IPS-20b (cell line): ENCODE measurements around the gene MYO10.
"Not testable (repeated sequence)": the region's sequence is repeated elsewhere in the genome, so short reads cannot be mapped to it uniquely, and the experiment has no call there.

Experiments used
- H3K27ac ChIP-seq: one replicate; pipeline ENCODE4 v1.5.1; 2013; ENCODE audit warnings: low read length
- H3K27me3 ChIP-seq: 2 replicates; pipeline ENCODE4 v1.6.1; 2013; ENCODE audit warnings: mild to moderate bottlenecking, low read length, inconsistent platforms; ENCODE audit not compliant: insufficient read depth
- H3K36me3 ChIP-seq: 2 replicates; pipeline ENCODE4 v1.6.1; 2013; ENCODE audit warnings: low read depth, mild to moderate bottlenecking, inconsistent platforms, low read length, moderate library complexity; ENCODE audit not compliant: insufficient read depth
- H3K4me1 ChIP-seq: 2 replicates; pipeline ENCODE4 v1.6.1; 2013; ENCODE audit warnings: mild to moderate bottlenecking, control low read depth, inconsistent platforms, low read length, moderate library complexity; ENCODE audit not compliant: insufficient read depth
- H3K4me3 ChIP-seq: 2 replicates; pipeline ENCODE4 v1.5.1; 2013; ENCODE audit warnings: mild to moderate bottlenecking, low read length, inconsistent platforms
- H3K9ac ChIP-seq: 2 replicates; pipeline ENCODE4 v1.6.1; 2013; ENCODE audit warnings: low read depth, mild to moderate bottlenecking, inconsistent platforms, low read length, moderate library complexity
- H3K9me3 ChIP-seq: 2 replicates; pipeline ENCODE4 v1.6.1; 2013; ENCODE audit warnings: mild to moderate bottlenecking, low read depth, low read length, inconsistent platforms; ENCODE audit not compliant: insufficient read depth

MYO10 gene

DNA sequence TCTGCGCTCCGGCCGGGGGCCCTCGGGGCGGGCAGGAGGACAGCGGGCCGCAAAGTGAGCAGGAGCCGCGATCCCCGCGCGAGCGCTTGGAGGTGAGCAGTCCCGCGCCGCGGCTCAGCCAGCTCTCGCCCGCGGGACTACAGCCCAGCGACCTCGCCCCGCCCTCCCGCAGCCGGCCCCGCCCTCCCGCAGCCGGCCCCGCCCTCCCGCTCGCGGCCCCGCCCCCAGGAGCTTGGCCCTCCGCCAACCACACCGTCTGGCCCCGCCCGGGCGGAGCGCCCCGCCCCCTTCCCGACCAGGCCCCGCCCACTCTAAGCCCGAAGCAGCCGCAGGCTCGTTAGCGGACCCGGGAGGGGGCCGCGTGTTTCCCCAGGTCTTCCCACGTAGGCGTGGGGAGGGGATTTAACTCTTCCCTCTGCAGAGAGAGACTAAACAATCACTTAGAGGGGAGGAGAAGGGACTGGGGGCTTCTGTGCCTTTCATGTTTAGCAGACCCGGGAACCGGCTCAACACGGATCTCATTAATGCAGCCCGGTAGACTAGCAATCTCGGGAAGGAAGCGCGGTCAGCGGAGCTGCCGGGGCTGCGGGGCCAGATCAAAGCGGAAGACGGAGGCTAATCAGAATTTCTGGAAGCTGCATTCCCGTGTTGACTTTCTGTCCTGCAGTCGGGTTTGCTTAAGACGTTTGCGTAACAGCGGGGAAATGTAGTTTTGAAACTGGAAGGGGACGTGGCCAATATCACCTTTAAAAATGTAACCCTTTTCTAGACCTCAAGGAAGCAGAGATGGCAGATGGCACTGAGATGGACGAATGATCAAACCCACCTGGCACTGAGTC is at the start of gene MYO10:
TSS of gene MYO10 (minus strand) at position 139 of the 839 bp plus-strand sequence. CDS start 480 bp downstream, outside the sequence.
- H3K4me1 ChIP-seq, result peaks cover 19% of the 10 kb centered on the region
- no peaks in the 10 kb centered on the region for H3K9me3 ChIP-seq
- H3K36me3 ChIP-seq, result no peaks in the 10 kb centered on the region
- H3K27ac ChIP-seq, result no peak within 1 kb of the TSS
- peaks cover 67% of the 10 kb centered on the region for H3K27me3 ChIP-seq
- peak within 1 kb of the TSS; percentile 80 for H3K9ac ChIP-seq
- peak within 1 kb of the TSS; percentile 87 for H3K4me3 ChIP-seq

DNA sequence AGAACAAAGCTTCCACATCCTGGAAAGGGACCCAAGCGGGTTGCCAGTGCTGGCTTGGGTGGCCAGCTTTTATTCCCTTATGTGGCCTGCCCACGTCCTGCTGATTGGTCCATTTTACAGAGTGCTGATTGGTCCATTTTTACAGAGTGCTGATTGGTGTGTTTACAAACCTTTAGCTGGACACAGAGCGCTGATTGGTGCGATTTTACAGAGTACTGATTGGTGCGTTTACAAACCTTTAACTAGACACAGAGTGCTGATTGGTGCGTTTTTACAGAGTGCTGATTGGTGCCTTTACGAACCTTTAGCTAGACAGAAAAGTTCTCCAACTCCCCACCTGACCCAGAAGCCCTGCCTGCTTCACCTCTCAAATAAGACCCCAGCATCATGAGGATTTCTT is 49.2 kb upstream of the MYO10 start:
- not testable (repeated sequence) for H3K9me3 ChIP-seq, H3K4me3 ChIP-seq, H3K27ac ChIP-seq, H3K36me3 ChIP-seq, H3K9ac ChIP-seq, H3K27me3 ChIP-seq, H3K4me1 ChIP-seq

DNA sequence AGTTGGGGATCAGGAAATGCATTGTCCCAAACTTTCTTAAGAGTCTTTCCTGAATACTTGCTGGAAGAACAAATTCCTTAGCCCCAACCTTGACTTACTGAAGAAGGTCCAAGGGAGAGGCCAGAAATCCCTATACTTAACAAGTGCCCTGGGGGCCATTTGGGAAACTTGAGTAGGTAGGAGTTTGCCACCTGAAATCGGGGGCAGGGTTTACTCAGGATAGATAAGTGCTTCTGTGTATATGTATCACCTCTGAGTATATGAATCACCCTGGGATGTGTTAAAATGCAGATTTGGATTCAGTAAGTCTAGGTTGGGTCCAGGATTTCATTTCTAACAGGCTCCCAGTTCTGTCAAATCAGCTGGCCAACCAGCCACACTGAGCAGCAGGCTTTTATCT is 47.9 kb upstream of the MYO10 start:
- H3K27ac ChIP-seq, result no peak overlapping the region
- no peaks in the 10 kb centered on the region for H3K36me3 ChIP-seq
- H3K9me3 ChIP-seq, result no peaks in the 10 kb centered on the region

DNA sequence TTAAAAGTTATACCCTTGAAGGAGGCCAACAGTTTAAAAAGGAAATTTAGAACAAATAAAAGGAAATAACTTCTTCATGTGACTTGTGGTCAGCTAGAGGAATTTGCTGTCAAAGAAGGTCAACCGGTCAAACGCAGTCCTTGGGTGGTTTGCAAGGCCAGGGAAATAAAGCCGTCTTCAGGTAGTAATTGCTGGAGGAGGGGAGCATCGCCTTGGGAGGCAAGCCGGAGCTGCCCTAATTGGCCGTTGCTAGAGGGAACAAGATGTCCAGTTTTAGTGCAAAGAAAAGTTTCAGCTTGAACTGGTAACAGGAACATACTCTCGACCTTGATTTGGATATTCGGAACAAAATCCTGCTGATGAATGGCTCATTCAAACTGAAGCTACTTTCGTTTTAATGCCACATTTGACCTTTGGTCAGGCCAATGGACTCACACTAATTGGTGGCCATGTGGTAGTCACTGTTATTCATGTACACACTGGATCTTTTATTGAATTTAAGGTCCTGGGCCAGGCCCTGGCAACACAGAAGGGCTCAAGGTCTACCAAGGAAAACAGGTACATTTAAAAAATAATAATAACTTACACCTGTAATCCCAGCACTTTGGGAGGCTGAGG is 47.0 kb upstream of the MYO10 start:
- no peak overlapping the region for H3K4me3 ChIP-seq
- H3K9me3 ChIP-seq, result no peaks in the 10 kb centered on the region
- no peak overlapping the region for H3K27ac ChIP-seq
- no peak overlapping the region for H3K9ac ChIP-seq
- no peaks in the 10 kb centered on the region for H3K4me1 ChIP-seq
- no peaks in the 10 kb centered on the region for H3K27me3 ChIP-seq
- H3K36me3 ChIP-seq, result no peaks in the 10 kb centered on the region

More for the DNA sequence above, 47.9 kb upstream of the MYO10 start:
- H3K9ac ChIP-seq, result no peak overlapping the region
- no peak overlapping the region for H3K4me3 ChIP-seq
- H3K27me3 ChIP-seq, result no peaks in the 10 kb centered on the region
- H3K4me1 ChIP-seq, result no peaks in the 10 kb centered on the region

DNA sequence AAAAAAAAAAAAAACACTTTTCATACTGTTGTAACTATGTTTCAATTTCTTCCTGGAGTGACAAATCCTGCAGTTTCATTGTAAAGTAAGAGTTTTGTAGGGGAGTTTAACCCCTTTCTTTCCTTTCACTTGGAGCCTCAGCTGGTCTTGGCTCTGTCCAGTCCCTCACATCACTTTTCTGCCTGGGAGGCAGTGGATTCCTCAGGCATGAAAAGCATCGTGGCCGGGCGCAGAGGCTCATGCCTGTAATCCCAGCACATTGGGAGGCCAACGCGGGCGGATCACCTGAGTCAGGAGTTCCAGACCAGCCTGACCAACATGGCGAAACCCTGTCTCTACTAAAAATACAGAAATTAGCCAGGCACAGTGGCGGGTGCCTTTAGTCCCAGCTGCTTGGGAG is 45.6 kb upstream of the MYO10 start:
- Histone ChIP-seq H3K36me3 (no peaks in the 10 kb centered on the region), H3K9me3 (no peaks in the 10 kb centered on the region), H3K9ac (no peak overlapping the region), H3K4me3 (no peak overlapping the region), H3K27ac (no peak overlapping the region), H3K4me1 (no peaks in the 10 kb centered on the region), H3K27me3 (no peaks in the 10 kb centered on the region)

DNA sequence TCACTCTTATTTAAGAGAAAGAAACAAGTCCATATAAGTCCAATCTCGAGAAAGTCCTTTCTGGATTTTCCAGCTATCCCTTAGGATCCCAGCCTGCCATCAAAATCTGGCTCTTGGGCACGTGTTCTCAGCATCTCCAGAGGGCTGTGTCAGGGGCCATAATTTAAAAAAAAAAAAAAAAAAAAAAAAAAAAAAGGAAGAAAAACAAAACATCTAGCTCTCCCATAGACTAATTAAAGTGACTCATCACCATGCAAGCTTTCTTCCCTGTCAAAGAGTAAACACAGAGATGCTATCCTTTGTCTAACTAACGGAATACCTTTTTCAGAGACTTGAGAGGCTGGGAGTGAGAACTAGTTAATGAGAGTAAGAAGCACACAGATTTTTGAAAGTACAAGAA is 44.9 kb upstream of the MYO10 start:
- Histone ChIP-seq H3K9ac (no peak overlapping the region), H3K36me3 (no peaks in the 10 kb centered on the region), H3K9me3 (no peaks in the 10 kb centered on the region), H3K27me3 (no peaks in the 10 kb centered on the region), H3K27ac (no peak overlapping the region), H3K4me1 (no peaks in the 10 kb centered on the region), H3K4me3 (no peak overlapping the region)

DNA sequence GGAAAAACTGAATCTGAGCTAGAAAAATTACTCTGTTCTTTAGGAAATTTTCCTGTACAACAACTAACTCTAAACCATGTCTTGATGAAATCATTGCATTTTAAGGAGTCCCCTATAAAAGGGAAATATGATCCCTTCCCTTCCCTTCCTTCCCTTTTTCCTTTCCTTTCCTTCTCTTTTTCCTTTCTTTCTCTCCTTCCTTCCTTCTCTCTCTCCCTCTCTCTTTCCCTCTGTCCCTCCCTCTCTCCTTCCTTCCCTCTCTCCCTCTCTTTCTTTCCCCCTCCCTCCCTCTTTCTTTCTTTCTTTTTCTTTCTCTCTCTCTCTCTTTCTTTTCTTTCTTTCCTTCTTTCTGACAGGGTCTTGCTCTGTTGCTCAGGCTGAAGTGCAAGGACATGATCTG is 42.2 kb upstream of the MYO10 start:
- no peak overlapping the region for H3K27ac ChIP-seq
- H3K4me3 ChIP-seq, result no peak overlapping the region
- no peaks in the 10 kb centered on the region for H3K9me3 ChIP-seq
- no peak overlapping the region for H3K9ac ChIP-seq
- H3K27me3 ChIP-seq, result no peaks in the 10 kb centered on the region
- no peaks in the 10 kb centered on the region for H3K36me3 ChIP-seq
- H3K4me1 ChIP-seq, result no peaks in the 10 kb centered on the region; the same call in 1 of the 2 replicates

DNA sequence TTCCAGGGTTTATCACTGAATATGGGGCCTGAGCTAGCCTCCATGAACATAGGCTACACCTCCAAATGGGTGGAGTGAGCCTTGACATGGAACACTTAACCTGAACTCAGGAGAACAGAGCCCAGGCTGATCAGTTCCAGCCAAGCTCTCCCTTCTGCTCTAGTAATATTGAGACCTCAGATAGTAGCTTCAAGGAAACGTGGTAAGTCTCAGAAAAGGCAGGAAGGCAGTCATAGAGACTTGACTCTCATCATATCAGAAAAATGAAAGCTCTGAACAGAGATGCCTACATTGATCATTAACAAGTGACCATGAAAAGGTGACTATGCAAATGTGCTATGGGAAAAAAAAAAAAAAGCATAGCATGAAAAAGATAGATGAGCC is 40.5 kb upstream of the MYO10 start:
- Histone ChIP-seq H3K9ac (no peak overlapping the region), H3K4me1 (no peaks in the 10 kb centered on the region; the same call in 1 of the 2 replicates), H3K9me3 (no peaks in the 10 kb centered on the region), H3K4me3 (no peak overlapping the region), H3K27me3 (no peaks in the 10 kb centered on the region), H3K36me3 (no peaks in the 10 kb centered on the region), H3K27ac (no peak overlapping the region)

DNA sequence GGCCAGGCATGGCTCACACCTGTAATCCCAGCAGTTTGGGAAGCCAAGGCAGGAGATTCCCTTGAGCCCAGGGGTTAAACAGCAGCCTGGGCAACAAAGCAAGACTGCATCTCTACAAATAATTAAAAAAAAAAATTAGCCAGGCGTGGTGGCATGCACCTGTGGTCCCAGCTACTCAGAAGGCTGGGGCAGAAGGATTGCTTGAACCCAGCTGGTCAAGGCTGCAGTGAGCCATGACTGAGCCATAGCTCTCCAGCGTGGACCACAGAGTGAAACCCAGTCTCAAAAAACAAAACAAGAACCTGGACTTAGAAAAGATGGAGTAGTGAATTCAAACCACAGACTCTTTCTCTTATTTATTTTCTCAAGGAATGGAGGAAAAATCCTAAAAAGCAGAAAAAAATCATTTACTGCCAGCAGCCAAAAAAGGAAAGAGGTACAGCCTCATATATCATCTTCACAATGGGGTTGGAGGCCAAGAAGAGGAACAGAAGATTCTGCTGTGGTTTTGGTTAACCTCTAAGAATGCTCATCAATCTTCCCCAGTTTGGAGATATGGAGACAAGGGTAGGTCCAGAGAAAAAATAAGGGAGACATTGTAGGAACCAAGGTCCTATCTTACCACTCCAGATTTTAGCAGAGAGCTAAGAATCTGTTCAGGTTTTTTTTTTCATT is 40.0 kb upstream of the MYO10 start:
- Histone ChIP-seq H3K27ac (no peak overlapping the region), H3K27me3 (no peaks in the 10 kb centered on the region), H3K9me3 (no peaks in the 10 kb centered on the region), H3K9ac (no peak overlapping the region), H3K4me1 (no peaks in the 10 kb centered on the region; the same call in 1 of the 2 replicates), H3K4me3 (no peak overlapping the region), H3K36me3 (no peaks in the 10 kb centered on the region)

DNA sequence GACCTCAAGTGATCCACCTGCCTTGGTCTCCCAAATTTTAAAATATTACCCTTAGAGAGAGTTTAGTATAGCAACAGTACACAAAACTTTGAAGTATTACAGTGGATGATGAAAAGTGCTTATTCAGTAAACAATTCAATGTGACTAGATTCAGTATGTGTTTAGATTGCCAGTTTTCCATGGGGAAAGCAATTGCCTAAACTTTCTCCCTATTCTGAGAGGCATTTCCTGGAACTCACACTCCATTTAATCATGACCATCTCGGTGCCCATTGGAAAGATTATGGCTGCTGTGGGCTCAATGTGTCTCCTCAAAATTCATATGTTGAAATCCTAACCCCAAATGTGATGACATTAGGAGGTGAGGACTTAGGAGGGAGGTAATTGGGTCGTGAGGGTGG is 38.9 kb upstream of the MYO10 start:
- no peaks in the 10 kb centered on the region for H3K9me3 ChIP-seq
- no peaks in the 10 kb centered on the region for H3K27me3 ChIP-seq
- H3K36me3 ChIP-seq, result no peaks in the 10 kb centered on the region
- H3K27ac ChIP-seq, result no peak overlapping the region
- H3K4me3 ChIP-seq, result no peak overlapping the region
- no peak overlapping the region for H3K9ac ChIP-seq
- no peaks in the 10 kb centered on the region; the same call in 1 of the 2 replicates for H3K4me1 ChIP-seq

DNA sequence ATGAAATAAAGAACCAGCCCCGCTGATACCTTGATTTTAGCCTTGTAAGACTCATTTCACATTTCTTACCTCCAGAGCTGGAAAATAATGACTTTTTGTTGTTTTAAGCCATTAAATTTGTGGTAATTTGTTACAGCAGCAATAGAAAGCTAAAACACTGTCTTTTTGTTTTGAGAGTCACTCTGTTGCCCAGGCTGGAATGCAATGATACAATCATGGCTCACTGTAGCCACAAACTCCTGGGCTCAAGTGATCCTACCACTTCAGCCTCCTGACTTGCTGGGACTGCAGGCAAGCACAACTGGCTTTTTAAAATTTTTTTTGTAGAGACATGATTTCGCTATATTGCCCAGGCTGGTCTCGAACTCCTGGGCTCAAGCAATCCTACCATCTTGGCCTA is 34.7 kb upstream of the MYO10 start:
- Histone ChIP-seq H3K4me1 (no peaks in the 10 kb centered on the region; the same call in 1 of the 2 replicates), H3K36me3 (no peaks in the 10 kb centered on the region), H3K9me3 (no peaks in the 10 kb centered on the region), H3K27me3 (no peaks in the 10 kb centered on the region), H3K9ac (no peak overlapping the region), H3K27ac (no peak overlapping the region), H3K4me3 (no peak overlapping the region)

DNA sequence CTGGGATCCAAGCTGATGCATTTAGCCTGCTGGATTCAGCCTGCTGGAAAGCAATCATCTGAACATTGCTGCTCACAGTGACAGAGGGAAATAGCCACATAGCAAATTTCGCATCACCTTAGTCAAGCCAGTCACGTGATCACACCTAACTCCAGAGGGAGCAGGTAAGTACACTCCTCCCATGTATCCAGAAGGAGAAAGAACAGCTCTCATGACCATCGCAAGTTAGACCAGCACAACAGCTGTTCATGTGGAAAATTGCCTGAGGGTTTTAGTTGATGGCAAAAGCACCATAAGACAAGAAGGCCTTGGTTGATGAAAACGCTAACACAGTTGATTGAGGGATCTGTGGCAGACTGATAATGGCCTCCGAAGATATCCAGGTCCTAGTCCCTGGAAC is 34.2 kb upstream of the MYO10 start:
- Histone ChIP-seq H3K36me3 (no peaks in the 10 kb centered on the region), H3K9me3 (no peaks in the 10 kb centered on the region), H3K27me3 (no peaks in the 10 kb centered on the region), H3K4me1 (no peaks in the 10 kb centered on the region; the same call in 1 of the 2 replicates), H3K9ac (no peak overlapping the region), H3K27ac (no peak overlapping the region), H3K4me3 (no peak overlapping the region)
